GM23248 (cell line): ENCODE measurements around the gene CASS4.

Source experiments
- EZH2 ChIP-seq: fragments of 200-600 bp; sonication (generic); IDR thresholded peaks from 2 replicates; pipeline ENCODE4 v1.6.1; 2018; ENCODE audit warnings: antibody characterized with exemption, mild to moderate bottlenecking; ENCODE audit not compliant: insufficient read depth, poor library complexity, severe bottlenecking
- EZH2phosphoT487 ChIP-seq: fragments of 200-600 bp; sonication (generic); IDR thresholded peaks from 2 replicates; pipeline ENCODE4 v1.6.1; 2018; ENCODE audit warnings: antibody characterized with exemption, moderate library complexity, mild to moderate bottlenecking, low read depth; ENCODE audit not compliant: insufficient read depth

DNA sequence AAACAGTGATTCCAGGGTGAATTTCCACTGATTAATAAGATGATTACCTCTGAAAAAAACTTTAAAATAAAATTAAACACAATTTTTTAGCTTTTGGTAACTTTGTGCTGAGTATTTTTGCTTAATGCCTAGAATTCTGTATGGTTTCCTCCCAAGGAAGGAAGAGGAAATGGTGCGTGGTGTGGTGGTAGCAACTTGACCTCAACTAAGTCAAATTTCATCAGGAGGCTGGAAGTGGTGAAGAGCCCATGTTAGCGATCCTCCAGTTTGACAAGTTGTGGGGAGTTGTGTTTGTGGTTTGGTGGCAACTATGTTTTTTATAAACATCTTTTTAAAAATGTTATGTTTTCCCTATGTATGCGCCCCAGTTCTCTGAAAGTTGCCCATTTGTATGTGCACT, 51.4 kb downstream of the CASS4 start:
- TF ChIP-seq EZH2, result no peak
- TF ChIP-seq EZH2phosphoT487, result no peak
